CD4-positive, alpha-beta T cell treated with Interleukin-10 for 1 hour (primary cell): ENCODE data around the gene CERS5.
A peak's percentile ranks its signal among the peaks of the same experiment; 100 is the strongest.
"Not testable (repeated sequence)": the region's sequence is repeated elsewhere in the genome, so short reads cannot be mapped to it uniquely, and the experiment has no call there.

Experiments used
- DNase-seq: peaks from one replicate; pipeline ENCODE4 v3.0.0-alpha.2; 2020

CERS5 gene

GRCh38 chr12:50101663-50102062 lies 65.5 kb downstream of the CERS5 start:
- no peak for DNase-seq

GRCh38 chr12:50100561-50100960 lies 66.6 kb downstream of the CERS5 start:
- DNase-seq, result no peak

GRCh38 chr12:50099302-50100008 lies 67.7 kb downstream of the CERS5 start:
- no peak for DNase-seq

GRCh38 chr12:50097952-50098351 lies 69.2 kb downstream of the CERS5 start:
- no peak for DNase-seq

GRCh38 chr12:50090391-50090790 lies 76.8 kb downstream of the CERS5 start:
- no peak for DNase-seq

- DNase-seq, result no peak
Observed at GRCh38 chr12:50089730-50090129, 77.4 kb downstream of the CERS5 start.

GRCh38 chr12:50088577-50089335 lies 78.4 kb downstream of the CERS5 start:
- peak; percentile 75 for DNase-seq

- no peak for DNase-seq
Observed at GRCh38 chr12:50087995-50088394, 79.2 kb downstream of the CERS5 start.

GRCh38 chr12:50087151-50087550 lies 80.0 kb downstream of the CERS5 start:
- DNase-seq, result no peak

- DNase-seq, result no peak
Observed at GRCh38 chr12:50086148-50086547, 81.0 kb downstream of the CERS5 start.

- DNase-seq, result no peak
Observed at GRCh38 chr12:50085615-50086072, 81.5 kb downstream of the CERS5 start.

- DNase-seq, result peak; percentile 91
Observed at GRCh38 chr12:50084775-50085614, 82.2 kb downstream of the CERS5 start, which contains the start of gene SMARCD1. Gene SMARCD1, plus strand, starts transcription at chr12:50085342. Its CDS starts 28 bp downstream, at chr12:50085370.

GRCh38 chr12:50084409-50084774 lies 82.8 kb downstream of the CERS5 start:
- not testable (repeated sequence) for DNase-seq

- no peak for DNase-seq
Observed at GRCh38 chr12:50083301-50083700, 83.9 kb downstream of the CERS5 start.

GRCh38 chr12:50082644-50083043 lies 84.5 kb downstream of the CERS5 start:
- no peak for DNase-seq

GRCh38 chr12:50081096-50081808 lies 85.9 kb downstream of the CERS5 start:
- DNase-seq, result no peak

- DNase-seq, result no peak
Observed at GRCh38 chr12:50079771-50080170, 87.4 kb downstream of the CERS5 start.
